GM21723 (cell line): ENCODE data around the gene METTL25.
"Not testable (repeated sequence)": the region's sequence is repeated elsewhere in the genome, so short reads cannot be mapped to it uniquely, and the experiment has no call there.

Experiments
- ATAC-seq: cut with Tn5 transposase; IDR thresholded peaks from one replicate; pipeline ENCODE4 v1.9.1; 2021; ENCODE audit warnings: mild to moderate bottlenecking, moderate library complexity; ENCODE audit not compliant: unreplicated experiment

Gene METTL25, protein sequence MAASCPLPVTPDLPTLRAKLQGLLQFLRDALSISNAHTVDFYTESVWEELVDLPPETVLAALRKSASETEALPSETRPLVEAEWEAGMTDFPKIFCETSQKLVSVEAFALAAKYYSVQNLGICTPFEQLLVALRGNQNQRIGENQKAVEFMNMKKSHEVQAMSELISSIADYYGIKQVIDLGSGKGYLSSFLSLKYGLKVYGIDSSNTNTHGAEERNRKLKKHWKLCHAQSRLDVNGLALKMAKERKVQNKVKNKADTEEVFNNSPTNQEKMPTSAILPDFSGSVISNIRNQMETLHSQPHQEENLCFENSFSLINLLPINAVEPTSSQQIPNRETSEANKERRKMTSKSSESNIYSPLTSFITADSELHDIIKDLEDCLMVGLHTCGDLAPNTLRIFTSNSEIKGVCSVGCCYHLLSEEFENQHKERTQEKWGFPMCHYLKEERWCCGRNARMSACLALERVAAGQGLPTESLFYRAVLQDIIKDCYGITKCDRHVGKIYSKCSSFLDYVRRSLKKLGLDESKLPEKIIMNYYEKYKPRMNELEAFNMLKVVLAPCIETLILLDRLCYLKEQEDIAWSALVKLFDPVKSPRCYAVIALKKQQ

DNA sequence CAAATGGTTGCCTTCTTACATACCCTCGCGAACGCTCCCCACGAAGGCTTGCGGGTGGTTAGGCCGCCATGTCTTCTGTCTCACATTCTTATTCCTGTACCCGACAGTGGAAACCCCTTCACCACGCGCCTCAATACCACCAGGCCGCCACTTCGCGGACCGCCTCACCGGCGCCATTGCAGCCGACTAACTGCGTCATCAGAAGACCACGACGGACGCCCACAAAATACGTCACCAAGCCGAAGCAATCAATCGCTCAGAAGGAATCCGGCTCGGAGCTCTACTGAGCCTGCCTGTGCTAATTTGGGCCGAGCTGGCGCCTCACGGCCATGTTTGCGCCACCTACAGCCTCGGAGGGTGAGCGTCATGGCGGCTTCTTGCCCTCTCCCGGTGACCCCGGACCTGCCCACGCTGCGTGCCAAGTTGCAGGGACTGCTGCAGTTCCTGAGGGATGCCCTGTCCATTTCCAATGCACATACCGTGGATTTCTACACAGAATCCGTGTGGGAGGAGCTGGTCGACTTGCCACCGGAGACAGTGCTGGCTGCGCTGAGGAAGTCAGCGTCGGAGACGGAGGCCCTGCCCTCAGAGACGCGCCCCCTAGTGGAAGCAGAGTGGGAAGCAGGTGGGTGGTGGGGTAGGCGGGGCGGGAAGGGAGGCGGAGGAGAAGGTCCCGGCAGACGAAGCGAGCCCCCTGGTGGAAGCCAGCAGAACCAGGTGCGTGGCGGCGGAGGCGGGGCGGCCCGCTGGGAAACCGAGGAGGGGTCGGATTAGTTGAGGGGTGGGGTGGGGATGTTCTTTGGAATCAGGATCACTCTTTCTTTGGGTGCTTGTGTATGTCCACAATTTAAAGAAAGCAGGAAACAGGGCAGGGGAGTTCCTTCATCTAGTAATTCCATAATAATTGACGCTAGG, at the start of gene METTL25, which contains the start of gene CCDC59:
TSS of gene METTL25 (plus strand) at position 330 of the 915 bp plus-strand sequence. CDS start at position 367, 37 bp downstream.
TSS of gene CCDC59 (minus strand) at position 188 of the 915 bp plus-strand sequence. CDS start at position 177, 11 bp downstream.
- ATAC-seq, result peak; percentile 95

DNA sequence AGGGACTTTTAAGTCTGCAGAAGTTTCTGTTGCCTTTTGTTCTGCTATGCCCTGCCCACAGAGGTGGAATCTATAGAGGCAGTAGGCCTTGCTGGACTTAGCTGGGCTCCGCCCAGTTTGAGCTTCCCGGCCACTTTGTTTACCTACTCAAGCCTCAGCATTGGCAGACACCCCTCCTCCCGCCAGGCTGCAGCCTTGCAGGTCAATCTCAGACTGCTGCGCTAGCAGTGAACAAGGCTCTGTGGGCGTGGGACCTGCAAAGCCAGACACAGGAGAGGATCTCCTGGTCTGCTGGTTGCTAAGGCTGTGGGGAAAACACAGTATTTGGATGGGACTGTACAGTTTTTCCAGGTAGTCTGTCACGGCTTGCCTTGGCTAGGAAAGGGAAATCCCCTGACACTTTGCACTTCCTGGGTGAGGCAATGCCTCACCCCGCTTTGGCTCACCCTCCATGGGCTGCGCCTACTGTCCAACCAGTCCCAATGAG, 43.9 kb upstream of the METTL25 start:
- no peak for ATAC-seq

DNA sequence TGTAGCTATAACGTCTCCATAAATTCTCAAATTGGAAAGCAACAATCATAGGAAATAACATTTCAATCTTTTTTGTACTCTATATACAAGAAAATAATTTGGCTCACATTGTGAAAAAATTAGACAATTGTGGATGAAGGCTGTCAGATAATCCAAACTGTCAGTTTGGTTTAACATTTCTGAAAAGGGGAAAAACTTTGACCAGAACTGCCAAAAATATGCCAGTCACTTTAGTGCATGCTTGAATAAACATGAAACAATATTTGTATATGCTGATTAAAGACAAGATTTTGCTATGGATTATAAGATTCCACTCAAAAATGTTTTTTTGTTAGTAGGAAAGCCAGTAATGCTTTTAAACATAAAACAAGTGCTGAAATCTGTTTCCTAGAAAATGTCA, 39.1 kb upstream of the METTL25 start:
- no peak for ATAC-seq

- no peak for ATAC-seq
Measured at GRCh38 chr12:82325540-82326336, 32.6 kb upstream of the METTL25 start.

- peak; percentile 62 for ATAC-seq
Measured at GRCh38 chr12:82326905-82327503, 31.3 kb upstream of the METTL25 start.

DNA sequence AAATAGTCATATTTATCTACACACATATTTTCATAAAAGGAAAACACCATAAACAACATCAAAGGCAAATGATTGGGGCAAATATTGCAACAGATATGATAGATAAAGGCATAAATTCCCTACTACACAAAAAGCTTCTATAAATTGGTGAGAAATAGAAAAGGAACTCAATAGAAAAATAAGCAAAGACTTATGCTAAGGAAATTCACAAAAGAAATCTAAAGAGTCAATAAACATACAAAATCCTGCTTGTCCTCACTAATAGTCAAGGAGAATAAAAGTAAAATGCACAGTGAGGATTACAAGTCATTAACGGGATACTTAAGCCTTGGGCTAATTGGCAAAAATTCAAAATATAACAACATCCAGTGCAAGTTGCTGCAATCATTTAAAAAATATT, 30.5 kb upstream of the METTL25 start:
- no peak for ATAC-seq

GRCh38 chr12:82329508-82329907, 28.8 kb upstream of the METTL25 start:
- no peak for ATAC-seq

GRCh38 chr12:82350161-82350560, 8.2 kb upstream of the METTL25 start:
- no peak for ATAC-seq

DNA sequence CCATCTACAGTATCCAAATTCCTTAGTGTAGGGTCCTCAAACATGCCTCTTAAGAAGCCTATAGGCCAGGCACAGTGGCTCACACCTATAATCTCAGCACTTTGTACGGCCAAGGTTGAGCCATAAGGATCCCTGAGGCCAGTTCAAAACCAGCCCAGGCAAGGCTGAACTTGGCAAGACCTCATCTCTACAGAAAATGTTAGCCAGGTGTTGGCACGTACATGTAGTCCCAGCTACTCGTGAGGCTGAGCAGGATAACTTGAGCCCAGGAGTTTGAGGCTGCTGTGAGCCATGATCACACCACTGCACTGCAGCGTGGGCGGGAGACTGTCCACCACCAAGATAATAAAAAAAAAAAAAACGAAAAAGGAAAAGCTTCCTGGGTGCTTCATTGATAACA, 6.9 kb upstream of the METTL25 start:
- no peak for ATAC-seq

GRCh38 chr12:82357340-82357739, 989 bp upstream of the METTL25 start:
- no peak for ATAC-seq

DNA sequence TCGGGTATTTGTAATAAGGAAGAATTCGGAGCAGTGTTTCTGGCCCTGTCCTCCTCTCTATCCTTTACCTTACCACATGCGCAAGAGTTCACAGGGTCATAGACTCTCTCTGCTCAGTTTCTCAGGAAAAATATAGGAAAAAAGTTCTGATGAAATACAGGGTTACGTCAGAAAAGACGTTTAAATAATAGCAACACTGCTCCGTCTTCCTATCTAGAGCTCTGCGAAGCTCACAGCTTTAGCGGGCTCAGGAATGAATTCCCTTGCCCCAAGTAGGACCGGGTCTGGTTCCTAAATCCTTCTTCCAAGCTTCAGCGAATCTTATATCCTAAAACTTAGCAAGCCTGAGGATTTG, 507 bp upstream of the METTL25 start:
- no peak for ATAC-seq

DNA sequence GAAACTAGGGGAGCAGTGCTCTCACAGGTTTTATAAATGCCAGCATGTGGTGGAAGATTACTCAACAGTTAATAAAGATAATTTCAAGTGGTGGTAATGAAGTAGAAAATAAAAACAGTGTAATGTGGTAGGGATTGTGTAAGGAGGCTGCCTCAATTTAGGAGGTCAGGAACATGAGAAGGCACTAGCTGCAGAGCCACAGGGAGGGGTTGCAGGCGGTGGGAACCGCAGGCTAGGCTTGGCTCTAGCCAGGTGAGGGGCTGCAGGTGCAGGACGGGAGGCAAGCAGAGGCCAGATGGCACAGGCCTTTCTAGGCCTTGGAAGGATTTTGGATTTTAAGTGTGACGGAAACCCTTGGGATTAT, 768 bp downstream of the METTL25 start:
- ATAC-seq, result peak; percentile 27

- not testable (repeated sequence) for ATAC-seq
Measured at GRCh38 chr12:82360834-82361233, 2.5 kb downstream of the METTL25 start.

DNA sequence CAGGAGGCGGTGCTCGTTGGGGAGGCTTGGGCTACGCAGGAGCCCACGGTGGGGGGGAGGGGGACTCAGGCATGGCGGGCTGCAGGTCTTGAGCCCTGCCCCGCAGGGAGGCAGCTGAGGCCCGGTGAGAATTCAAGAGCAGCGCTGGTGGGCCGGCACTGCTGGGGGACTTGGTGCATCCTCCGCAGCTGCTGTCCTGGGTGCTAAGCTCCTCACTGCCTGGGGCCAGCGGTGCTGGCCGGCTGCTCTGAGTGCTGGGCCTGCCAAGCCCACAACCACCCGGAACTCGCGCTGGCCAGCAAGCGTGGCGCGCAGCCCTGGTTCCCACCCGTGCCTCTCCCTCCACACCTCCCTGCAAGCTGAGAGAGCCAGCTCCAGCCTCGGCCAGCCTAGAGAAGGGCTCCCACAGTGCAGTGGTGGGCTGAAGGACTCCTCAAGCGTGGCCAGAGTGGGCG, 3.2 kb downstream of the METTL25 start:
- no peak for ATAC-seq

- ATAC-seq, result no peak
Measured at GRCh38 chr12:82363990-82364389, 5.7 kb downstream of the METTL25 start.

- ATAC-seq, result no peak
Measured at GRCh38 chr12:82366197-82366596, 7.9 kb downstream of the METTL25 start.

- no peak for ATAC-seq
Measured at GRCh38 chr12:82375201-82375600, 16.9 kb downstream of the METTL25 start.

GRCh38 chr12:82378997-82379396, 20.7 kb downstream of the METTL25 start:
- no peak for ATAC-seq

GRCh38 chr12:82383930-82384552, 25.7 kb downstream of the METTL25 start:
- no peak for ATAC-seq
